Measurements from ENCODE around the gene MAP3K7. TPM values are rescaled to one million over a fixed set of nuclear protein-coding genes. Genes with fewer than 3 reads are reported as not detected.
"Not testable (repeated sequence)": the region's sequence is repeated elsewhere in the genome, so short reads cannot be mapped to it uniquely, and the experiment has no call there.

Gene MAP3K7
- polyA plus RNA-seq, 1 donor (not counting 4 experiments of a cell fraction or from before 2014, with no cell fraction given), result 43.5 TPM

GRCh38 chr6:90572856-90573255 is 14.0 kb downstream of the MAP3K7 start:
- dilution Hi-C loops (cut with MboI; ENCODE audit: extremely low pct_ligation_motif_present, low sequenced_read_pairs), result no loop called here
- Histone ChIP-seq H3K9ac (ENCODE audit: control insufficient read depth, extremely low read depth, insufficient read depth, low read length) (no peak overlapping the region), H3K4me1 (ENCODE audit: control insufficient read depth, extremely low read depth, insufficient read depth, low read length) (no peaks in the 10 kb centered on the region), H3K27ac (ENCODE audit: control insufficient read depth, insufficient read depth, low read length) (no peak overlapping the region), H4K20me1 (ENCODE audit: control insufficient read depth, extremely low read depth, insufficient read depth, low read length) (no peaks in the 10 kb centered on the region), H3K36me3 (ENCODE audit: control insufficient read depth in 2 of 2, extremely low read depth in 1 of 2, insufficient read depth in 2 of 2, low read length in 2 of 2) (peaks cover 1 to 13% of the 10 kb centered on the region in 2 experiments), H2AFZ (ENCODE audit: control insufficient read depth, low read length) (no peak overlapping the region), H3K9me3 (ENCODE audit: control insufficient read depth, low read depth, low read length) (no peaks in the 10 kb centered on the region), H3K4me3 (ENCODE audit: control insufficient read depth in 2 of 3, extremely low read depth in 1 of 3, insufficient read depth in 2 of 3, low read depth in 1 of 3, low read length in 3 of 3) (no peak overlapping the region), H3K27me3 (ENCODE audit: control insufficient read depth, extremely low read depth, insufficient read depth, low read length) (no peaks in the 10 kb centered on the region), H3K9me1 (ENCODE audit: control insufficient read depth, extremely low read depth, insufficient read depth, low read length) (no peaks in the 10 kb centered on the region), H3K79me2 (ENCODE audit: control insufficient read depth, insufficient read depth, low read length) (peaks cover 70% of the 10 kb centered on the region), H3K4me2 (ENCODE audit: control insufficient read depth, extremely low read depth, insufficient read depth, low read depth, low read length) (no peak overlapping the region)
- no peak for DNase-seq (ENCODE audit: low read depth, low spot score)
- TF ChIP-seq CTCF (optimal IDR thresholded peaks at IDR 0.05 in 1 of 3, IDR thresholded peaks at IDR 0.05 in 1 of 3, conservative IDR thresholded peaks at IDR 0.05 in 1 of 3; ENCODE audit: extremely low read depth in 1 of 3, insufficient read depth in 2 of 3, low read length in 3 of 3) (no peak), EZH2 (IDR thresholded peaks at IDR 0.05; ENCODE audit: low read length) (no peak)
- FAIRE-seq, result no peak

DNA sequence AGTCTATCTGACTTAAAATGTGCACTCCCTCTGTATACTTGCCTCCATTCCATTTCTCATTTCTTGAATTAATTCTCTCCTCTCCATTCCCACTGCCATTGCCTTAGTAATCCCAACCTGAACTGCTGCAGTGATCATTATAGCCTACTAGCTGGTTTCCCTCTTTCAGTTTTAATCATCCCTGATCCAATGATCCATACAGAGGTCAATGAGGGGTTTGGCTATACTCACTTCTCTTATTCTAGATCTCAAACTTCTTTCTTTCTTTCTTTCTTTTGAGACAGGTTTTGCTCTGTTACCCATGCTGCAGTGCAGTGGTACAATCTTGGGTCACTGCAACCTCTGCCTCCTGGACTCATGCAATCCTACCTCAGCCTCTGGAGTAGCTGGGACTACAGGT is 17.6 kb downstream of the MAP3K7 start:
- Histone ChIP-seq H3K9me1 (ENCODE audit: control insufficient read depth, extremely low read depth, insufficient read depth, low read length) (no peaks in the 10 kb centered on the region), H3K9me3 (ENCODE audit: control insufficient read depth, low read depth, low read length) (no peaks in the 10 kb centered on the region), H3K9ac (ENCODE audit: control insufficient read depth, extremely low read depth, insufficient read depth, low read length) (no peak overlapping the region), H3K4me3 (ENCODE audit: control insufficient read depth in 2 of 3, extremely low read depth in 1 of 3, insufficient read depth in 2 of 3, low read depth in 1 of 3, low read length in 3 of 3) (no peak overlapping the region), H4K20me1 (ENCODE audit: control insufficient read depth, extremely low read depth, insufficient read depth, low read length) (no peaks in the 10 kb centered on the region), H3K79me2 (ENCODE audit: control insufficient read depth, insufficient read depth, low read length) (peaks cover 40% of the 10 kb centered on the region), H3K36me3 (ENCODE audit: control insufficient read depth in 2 of 2, extremely low read depth in 1 of 2, insufficient read depth in 2 of 2, low read length in 2 of 2) (peaks cover 1 to 7% of the 10 kb centered on the region in 2 experiments), H3K27ac (ENCODE audit: control insufficient read depth, insufficient read depth, low read length) (no peak overlapping the region), H3K27me3 (ENCODE audit: control insufficient read depth, extremely low read depth, insufficient read depth, low read length) (no peaks in the 10 kb centered on the region), H3K4me2 (ENCODE audit: control insufficient read depth, extremely low read depth, insufficient read depth, low read depth, low read length) (no peak overlapping the region), H3K4me1 (ENCODE audit: control insufficient read depth, extremely low read depth, insufficient read depth, low read length) (no peaks in the 10 kb centered on the region), H2AFZ (ENCODE audit: control insufficient read depth, low read length) (no peak overlapping the region)
- DNase-seq (ENCODE audit: low read depth, low spot score) (no peak), FAIRE-seq (no peak)
- dilution Hi-C loops (cut with MboI; ENCODE audit: extremely low pct_ligation_motif_present, low sequenced_read_pairs), result no loop called here
- no peak for TF ChIP-seq CTCF (optimal IDR thresholded peaks at IDR 0.05 in 1 of 3, IDR thresholded peaks at IDR 0.05 in 1 of 3, conservative IDR thresholded peaks at IDR 0.05 in 1 of 3; ENCODE audit: extremely low read depth in 1 of 3, insufficient read depth in 2 of 3, low read length in 3 of 3)
- no peak for TF ChIP-seq EZH2 (IDR thresholded peaks at IDR 0.05; ENCODE audit: low read length)

- FAIRE-seq; dilution Hi-C loops (cut with MboI; ENCODE audit: extremely low pct_ligation_motif_present, low sequenced_read_pairs); H3K9me1 ChIP-seq (ENCODE audit: control insufficient read depth, extremely low read depth, insufficient read depth, low read length); H3K4me3 ChIP-seq (ENCODE audit: control insufficient read depth in 2 of 3, extremely low read depth in 1 of 3, insufficient read depth in 2 of 3, low read depth in 1 of 3, low read length in 3 of 3); H3K4me1 ChIP-seq (ENCODE audit: control insufficient read depth, extremely low read depth, insufficient read depth, low read length); DNase-seq (ENCODE audit: low read depth, low spot score); H3K27me3 ChIP-seq (ENCODE audit: control insufficient read depth, extremely low read depth, insufficient read depth, low read length); H3K27ac ChIP-seq (ENCODE audit: control insufficient read depth, insufficient read depth, low read length); H3K36me3 ChIP-seq (ENCODE audit: control insufficient read depth in 2 of 2, extremely low read depth in 1 of 2, insufficient read depth in 2 of 2, low read length in 2 of 2); H2AFZ ChIP-seq (ENCODE audit: control insufficient read depth, low read length); H3K4me2 ChIP-seq (ENCODE audit: control insufficient read depth, extremely low read depth, insufficient read depth, low read depth, low read length); H3K9ac ChIP-seq (ENCODE audit: control insufficient read depth, extremely low read depth, insufficient read depth, low read length); H4K20me1 ChIP-seq (ENCODE audit: control insufficient read depth, extremely low read depth, insufficient read depth, low read length); H3K9me3 ChIP-seq (ENCODE audit: control insufficient read depth, low read depth, low read length): not testable (repeated sequence)
- peaks cover 25% of the 10 kb centered on the region for H3K79me2 ChIP-seq (ENCODE audit: control insufficient read depth, insufficient read depth, low read length)
Observed at GRCh38 chr6:90567682-90568081, 19.2 kb downstream of the MAP3K7 start.

- H3K36me3 ChIP-seq (ENCODE audit: control insufficient read depth in 2 of 2, extremely low read depth in 1 of 2, insufficient read depth in 2 of 2, low read length in 2 of 2); H3K4me1 ChIP-seq (ENCODE audit: control insufficient read depth, extremely low read depth, insufficient read depth, low read length); H3K4me3 ChIP-seq (ENCODE audit: control insufficient read depth in 2 of 3, extremely low read depth in 1 of 3, insufficient read depth in 2 of 3, low read depth in 1 of 3, low read length in 3 of 3); FAIRE-seq; H3K9me1 ChIP-seq (ENCODE audit: control insufficient read depth, extremely low read depth, insufficient read depth, low read length); H3K9ac ChIP-seq (ENCODE audit: control insufficient read depth, extremely low read depth, insufficient read depth, low read length); H3K4me2 ChIP-seq (ENCODE audit: control insufficient read depth, extremely low read depth, insufficient read depth, low read depth, low read length); H3K27me3 ChIP-seq (ENCODE audit: control insufficient read depth, extremely low read depth, insufficient read depth, low read length); dilution Hi-C loops (cut with MboI; ENCODE audit: extremely low pct_ligation_motif_present, low sequenced_read_pairs); H3K27ac ChIP-seq (ENCODE audit: control insufficient read depth, insufficient read depth, low read length); DNase-seq (ENCODE audit: low read depth, low spot score); H4K20me1 ChIP-seq (ENCODE audit: control insufficient read depth, extremely low read depth, insufficient read depth, low read length); H3K9me3 ChIP-seq (ENCODE audit: control insufficient read depth, low read depth, low read length); H2AFZ ChIP-seq (ENCODE audit: control insufficient read depth, low read length): not testable (repeated sequence)
- H3K79me2 ChIP-seq (ENCODE audit: control insufficient read depth, insufficient read depth, low read length), result peaks cover 10% of the 10 kb centered on the region
Observed at GRCh38 chr6:90562341-90562740, 24.5 kb downstream of the MAP3K7 start.

Measured in keratinocyte (primary cell).